GM12873 (cell line): Measurements from ENCODE around the gene FNTB.

ENCODE experiments used
- CTCF ChIP-seq: IDR thresholded peaks from 2 replicates; pipeline ENCODE4 v1.5.1; 2012; ENCODE audit warnings: low read depth, mild to moderate bottlenecking, moderate library complexity, low read length, control low read depth; ENCODE audit not compliant: insufficient read depth; ENCODE audit errors: missing control alignments

Gene FNTB

DNA sequence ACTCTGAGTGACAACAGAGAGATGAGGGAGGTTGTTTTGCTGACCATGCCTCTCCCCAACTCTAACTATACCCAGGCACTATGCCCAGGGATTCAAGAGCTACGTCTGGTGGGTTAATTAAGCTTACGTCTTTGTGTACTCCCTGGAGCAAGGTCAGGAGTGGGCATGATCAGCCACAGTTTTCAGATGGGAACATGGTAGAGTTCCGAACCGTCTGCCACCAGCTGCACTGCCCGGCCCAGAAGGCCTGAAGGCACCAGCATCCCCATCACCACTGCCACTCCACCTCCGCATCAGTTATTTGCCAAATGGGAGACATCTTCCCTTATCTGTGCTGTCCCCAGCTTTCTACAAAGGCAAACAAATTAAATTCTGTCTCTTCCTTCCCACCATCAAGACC, 33.0 kb upstream of the FNTB start:
- no peak for TF ChIP-seq CTCF

GRCh38 chr14:64954491-64955240, 32.0 kb upstream of the FNTB start:
- no peak for TF ChIP-seq CTCF

DNA sequence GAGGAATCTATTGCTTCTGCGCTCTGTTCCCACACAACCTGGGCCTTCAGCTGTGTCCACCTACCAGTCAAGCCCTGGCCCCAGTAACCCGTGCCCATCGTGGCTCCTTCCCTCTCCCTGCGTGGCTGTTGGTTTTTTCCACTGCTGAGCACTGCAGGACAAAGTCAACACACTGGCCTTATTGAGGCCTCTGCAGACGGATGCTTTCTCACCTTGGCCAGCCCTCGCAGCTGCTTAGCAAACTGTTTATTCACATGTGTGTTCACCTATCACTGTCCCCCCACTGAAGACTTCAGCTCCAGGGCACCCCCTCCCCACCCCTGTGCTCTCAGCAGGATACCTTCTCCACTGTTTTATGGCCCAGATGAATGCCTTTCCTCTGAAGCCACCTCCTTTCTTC, 31.4 kb upstream of the FNTB start:
- TF ChIP-seq CTCF = no peak

GRCh38 chr14:64956697-64957406, 29.8 kb upstream of the FNTB start:
- no peak for TF ChIP-seq CTCF

- TF ChIP-seq CTCF = no peak
Observed at GRCh38 chr14:64958201-64958600, 28.5 kb upstream of the FNTB start.

DNA sequence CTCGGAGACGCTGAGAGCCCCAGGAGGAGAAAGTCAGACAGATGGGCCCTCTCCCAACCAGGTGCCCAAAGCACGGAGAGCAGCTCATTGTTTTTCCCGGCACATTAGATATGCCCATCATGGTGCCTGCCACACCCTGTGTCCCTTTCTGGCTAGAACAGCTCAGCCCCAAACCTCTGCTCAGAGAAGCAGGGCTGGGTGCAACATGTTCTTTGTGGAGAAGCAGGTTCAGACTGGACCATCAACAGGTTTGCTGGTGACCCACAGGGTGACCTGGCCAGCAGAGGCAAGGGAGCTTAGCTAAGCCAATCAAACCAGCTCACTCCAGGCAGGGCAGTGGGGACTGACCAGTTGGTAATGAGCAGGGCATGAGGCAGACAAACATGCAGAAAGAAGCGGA, 28.0 kb upstream of the FNTB start:
- TF ChIP-seq CTCF = no peak

GRCh38 chr14:64960762-64961276, 25.9 kb upstream of the FNTB start:
- TF ChIP-seq CTCF = peak; percentile 31
